SK-N-SH (cell line): ENCODE results near the gene RPL3.

Source experiments
- CTCF ChIP-seq: fragments of 200-600 bp; sonication (generic); IDR thresholded peaks from 2 replicates; pipeline ENCODE4 v1.6.1; 2017; ENCODE audit warnings: antibody characterized with exemption, mild to moderate bottlenecking, moderate library complexity
- MXI1 ChIP-seq: IDR thresholded peaks from 2 replicates; pipeline ENCODE4 v1.6.1; 2012; ENCODE audit warnings: mild to moderate bottlenecking, low read depth, low read length, improper control_type of control experiment
- TEAD4 ChIP-seq: IDR thresholded peaks from 2 replicates; pipeline ENCODE4 v1.4.0; 2012; ENCODE audit warnings: mild to moderate bottlenecking, borderline replicate concordance; ENCODE audit not compliant: insufficient read depth

- TF ChIP-seq CTCF (no peak), MXI1 (no peak), TEAD4 (no peak)
Observed at GRCh38 chr22:39266398-39267030, 52.9 kb downstream of the RPL3 start.
